Dermis microvascular lymphatic vessel endothelial cell (primary cell): ENCODE measurements around the gene TMCC1. TPM values are rescaled to one million over a fixed set of nuclear protein-coding genes. Genes with fewer than 3 reads are reported as not detected.
A peak's percentile ranks its signal among the peaks of the same experiment; 100 is the strongest.
"Not testable (repeated sequence)": the region's sequence is repeated elsewhere in the genome, so short reads cannot be mapped to it uniquely, and the experiment has no call there.

ENCODE experiments used
- DNase-seq, 2 donors: peaks; one replicate each; pipeline versions ENCODE4 v3.0.0 to v3.0.0-alpha.2; 2010; ENCODE audit warnings: low read depth in 2 of 2
- total RNA-seq: library from RNA; depleted of rRNA; stranded (reverse); fragments of >200 nt; gene quantifications from 2 replicates; pipeline ENCODE4 v1.2.1, GENCODE V29; 2014

The TMCC1 gene
- total RNA-seq, 1 donor from 2014 or later: 34.7 TPM

DNA sequence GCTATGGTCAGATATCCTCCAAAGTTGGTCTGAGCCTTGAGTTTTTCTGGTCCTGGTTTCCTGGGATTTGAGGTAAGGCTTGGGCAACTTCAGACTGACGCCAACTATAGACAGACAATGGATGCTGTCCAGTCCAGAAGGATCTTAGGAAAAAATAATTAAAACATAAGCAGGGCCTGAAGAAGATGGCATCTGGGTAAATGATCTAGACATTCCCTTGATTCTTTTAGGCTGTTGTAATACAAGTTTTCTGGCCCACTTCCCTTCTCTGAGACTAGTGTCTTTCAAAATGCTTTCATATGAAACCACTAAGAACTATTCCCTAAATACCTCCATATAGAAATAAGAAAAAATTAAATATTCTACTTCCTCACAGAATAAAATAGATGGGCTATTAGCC lies 239.4 kb downstream of the TMCC1 start:
- DNase-seq: no peak

DNA sequence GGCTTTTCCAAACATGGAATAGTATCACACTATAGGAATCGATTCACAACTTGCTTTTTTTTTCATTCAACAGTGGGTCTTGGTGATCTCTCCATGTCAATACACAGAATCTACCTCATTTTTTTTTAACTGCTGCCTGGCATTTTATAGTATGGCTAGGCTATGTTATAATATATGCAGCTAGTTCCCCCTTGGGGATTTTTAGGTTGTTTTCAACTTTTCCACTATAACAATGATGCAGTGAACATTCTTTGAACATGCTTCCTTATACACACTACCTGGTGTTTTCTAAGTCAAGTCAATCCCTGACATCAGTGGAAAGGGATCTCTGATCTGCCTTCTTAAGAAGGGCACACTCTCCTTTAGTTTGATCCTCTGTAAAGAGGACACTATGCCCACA lies 240.5 kb downstream of the TMCC1 start:
- DNase-seq: no peak

DNA sequence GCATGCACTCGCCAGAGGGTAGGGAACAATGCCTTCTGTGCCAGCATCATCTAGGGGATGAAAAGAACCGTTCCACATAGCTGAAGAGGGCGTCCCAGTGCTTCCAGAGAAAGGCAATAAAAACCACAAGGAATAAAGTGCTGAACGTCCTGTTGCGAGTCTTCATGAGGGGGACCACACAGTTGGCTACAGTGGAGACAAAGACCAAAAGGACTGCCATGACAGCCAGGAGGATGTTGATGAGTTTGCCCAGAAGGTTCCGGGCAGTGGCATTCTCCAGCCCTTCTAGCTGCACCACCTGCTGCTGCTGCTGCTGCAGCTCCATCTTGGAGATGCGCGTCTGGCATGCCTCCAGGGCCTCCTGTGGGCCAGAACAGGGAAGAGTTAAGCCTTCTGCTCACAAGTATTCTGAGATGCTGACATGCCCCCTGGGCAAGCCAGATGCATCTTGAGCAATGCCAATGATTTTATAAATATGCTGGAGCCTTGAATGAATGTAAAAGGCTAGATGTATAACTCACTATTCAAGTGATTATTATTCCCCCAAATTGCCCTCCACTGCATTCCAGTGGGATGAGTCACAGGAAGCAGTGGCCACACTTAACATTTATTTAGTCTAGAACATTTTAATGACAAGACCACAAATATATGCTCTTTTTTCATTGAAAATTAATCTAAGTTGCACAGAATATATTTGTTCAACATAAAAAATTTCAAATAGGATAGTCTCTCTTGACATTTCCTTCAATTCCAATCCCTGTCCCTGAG lies 241.9 kb downstream of the TMCC1 start:
- DNase-seq: peak in 1 of 2 donors; percentile 75

DNA sequence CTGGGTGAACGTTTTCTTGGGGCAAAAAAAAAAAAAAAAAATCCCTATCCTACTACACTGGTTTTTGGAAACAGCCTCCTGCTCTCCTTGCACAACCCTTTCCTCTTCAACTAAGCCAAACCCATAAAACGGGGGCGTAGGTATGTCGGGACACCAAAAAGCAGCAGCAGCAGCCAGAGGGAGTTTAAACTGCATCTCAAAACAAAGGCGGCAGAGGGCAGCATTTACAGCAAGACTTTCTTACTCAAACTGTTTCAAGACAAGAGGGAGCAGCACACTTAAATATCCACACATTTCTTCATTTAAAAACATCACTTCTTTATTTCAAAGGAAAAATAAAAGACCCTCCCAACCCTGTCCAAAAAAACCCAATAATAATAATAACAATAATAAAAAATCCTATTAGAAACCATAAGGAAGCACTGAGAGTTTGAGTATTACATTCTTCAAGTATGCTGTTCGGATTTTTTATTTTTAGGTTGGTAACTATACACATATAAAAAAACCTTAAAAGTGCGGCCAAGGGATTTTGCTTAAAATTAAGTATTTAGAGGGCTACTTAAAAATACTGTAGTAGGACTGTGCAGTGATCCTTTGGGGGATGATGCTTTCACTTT lies 243.1 kb downstream of the TMCC1 start:
- peak; percentile 52 to 72 for DNase-seq

DNA sequence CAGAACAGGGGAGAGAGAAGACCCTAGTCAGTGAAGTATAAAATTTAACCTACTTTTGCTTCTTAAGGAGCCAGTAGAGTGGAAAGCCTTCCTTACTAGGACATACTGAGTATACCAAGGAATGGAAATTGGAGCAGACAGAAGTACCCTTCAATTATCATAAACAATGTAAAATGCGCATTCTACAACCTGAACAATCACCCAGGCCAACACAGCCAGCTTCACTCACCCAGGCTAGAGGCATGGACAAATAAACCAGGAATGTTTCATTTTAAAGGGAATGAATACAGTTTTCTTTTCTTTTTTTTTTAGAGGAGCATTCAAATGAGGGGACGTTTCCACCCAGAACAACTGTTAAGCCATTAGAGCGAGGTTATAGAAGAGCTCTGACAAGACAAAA lies 245.1 kb downstream of the TMCC1 start:
- no peak for DNase-seq

DNA sequence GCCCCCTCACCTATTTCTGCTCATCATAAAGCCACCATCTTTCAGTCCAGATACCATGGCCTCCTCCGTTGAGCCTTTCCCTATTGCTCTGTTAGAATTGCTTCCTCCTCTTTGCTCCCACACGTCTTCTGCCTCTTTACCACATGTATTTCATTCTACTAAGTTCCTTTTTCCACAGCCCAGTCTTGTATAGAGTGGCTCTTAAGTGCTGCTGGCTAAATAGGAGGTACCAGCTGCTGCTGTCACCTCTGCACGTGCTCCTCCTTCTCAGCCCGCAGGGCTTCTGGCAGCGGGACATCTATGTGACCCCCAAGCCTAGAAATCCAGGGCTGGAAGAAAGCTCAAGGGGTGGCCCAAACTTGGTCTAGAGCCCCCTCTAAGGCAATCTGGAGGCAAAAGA lies 248.2 kb downstream of the TMCC1 start:
- DNase-seq: no peak

DNA sequence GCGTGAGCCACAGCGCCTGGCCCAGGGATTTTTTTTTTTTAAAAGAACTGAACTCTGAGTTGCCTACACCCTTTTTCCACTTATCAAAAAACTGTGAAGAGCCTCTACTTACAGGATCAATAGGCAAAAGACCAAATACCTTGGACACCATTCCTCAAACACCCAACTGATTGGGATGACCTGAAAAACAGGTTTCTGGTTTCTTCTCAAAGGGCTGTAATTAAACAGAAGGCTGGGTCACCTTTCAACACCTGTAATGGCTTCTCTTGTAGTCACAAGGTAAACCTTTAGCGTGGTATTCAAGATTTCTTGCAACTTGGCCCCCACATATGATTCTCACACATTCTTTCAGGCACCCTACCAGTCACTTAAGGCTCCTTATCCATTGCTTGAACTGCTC lies 248.7 kb downstream of the TMCC1 start:
- no peak for DNase-seq

DNA sequence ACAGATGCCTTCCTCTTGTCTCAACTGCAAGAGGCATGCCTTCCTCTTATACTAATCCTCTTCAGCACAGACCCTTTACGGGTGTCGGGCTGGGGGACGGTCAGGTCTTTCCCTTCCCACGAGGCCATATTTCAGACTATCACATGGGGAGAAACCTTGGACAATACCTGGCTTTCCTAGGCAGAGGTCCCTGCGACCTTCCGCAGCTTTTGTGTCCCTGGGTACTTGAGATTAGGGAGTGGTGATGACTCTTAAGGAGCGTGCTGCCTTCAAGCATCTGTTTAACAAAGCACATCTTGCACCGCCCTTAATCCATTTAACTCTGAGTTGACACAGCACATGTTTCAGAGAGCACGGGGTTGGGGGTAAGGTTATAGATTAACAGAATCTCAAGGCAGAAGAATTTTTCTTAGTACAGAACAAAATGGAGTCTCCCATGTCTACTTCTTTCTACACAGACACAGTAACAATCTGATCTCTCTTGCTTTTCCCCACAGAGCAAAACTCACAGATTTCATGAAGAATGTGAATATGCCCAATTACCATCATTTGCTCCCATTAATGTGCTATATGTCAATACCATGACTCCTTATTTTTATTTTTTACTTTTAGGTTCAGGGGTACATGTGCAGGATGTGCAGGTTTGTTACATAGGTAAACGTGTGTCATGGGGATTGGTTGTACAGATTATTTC lies 251.8 kb downstream of the TMCC1 start:
- not testable (repeated sequence) for DNase-seq

DNA sequence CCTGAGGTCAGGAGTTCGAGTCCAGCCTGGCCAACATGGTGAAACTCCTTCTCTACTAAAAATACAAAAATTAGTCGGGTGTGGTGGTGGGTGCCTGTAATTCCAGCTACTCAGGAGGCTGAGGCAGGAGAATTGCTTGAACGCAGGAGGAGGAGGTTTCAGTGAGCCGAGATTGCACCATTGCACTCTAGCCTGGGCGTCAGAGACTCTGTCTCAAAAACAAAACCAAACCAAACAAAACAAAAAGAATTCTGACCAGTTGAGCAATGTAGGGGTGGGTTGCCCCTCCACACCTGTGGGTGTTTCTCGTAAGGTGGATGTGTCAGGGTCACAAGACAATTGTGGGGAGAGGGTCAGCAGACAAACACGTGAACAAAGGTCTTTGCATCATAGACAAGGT lies 252.5 kb downstream of the TMCC1 start:
- DNase-seq: not testable (repeated sequence)

DNA sequence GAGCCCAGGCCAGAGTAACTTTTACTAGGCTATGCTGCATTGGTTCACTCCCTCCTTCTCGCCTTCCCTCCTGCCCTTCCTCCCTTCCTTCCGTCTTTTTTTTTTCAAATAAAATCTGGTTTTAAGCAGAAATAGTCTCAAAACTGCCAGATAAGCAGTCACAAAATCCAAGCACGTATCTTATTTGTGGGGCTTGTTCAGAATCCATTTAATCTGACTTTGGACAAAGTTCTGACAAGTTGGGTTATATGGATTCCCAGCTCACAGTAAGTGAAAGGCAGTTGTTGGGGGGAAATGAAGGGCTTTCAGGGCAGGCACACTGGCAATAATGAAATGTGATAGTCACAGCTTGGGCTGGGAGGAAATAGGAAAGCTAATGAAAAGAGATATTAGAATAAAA lies 255.0 kb downstream of the TMCC1 start:
- no peak for DNase-seq

DNA sequence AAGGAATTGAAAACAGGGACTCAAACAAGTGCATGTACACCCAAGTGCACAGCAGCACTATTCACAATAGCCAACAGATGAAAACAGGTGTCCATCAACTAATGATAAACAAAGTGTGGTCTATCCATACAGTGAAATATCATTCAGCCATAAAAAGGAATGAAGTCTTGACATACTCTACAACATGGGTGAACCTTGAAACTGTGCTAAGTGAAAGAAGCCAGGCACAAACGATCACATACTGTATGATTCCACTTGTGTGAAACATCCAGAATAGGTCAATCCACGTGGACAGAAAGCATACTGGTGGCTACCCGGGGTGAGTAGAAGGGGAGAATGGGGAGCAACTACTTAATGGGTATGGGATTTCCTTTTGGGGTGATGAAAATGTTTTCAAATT lies 257.4 kb downstream of the TMCC1 start:
- no peak for DNase-seq

DNA sequence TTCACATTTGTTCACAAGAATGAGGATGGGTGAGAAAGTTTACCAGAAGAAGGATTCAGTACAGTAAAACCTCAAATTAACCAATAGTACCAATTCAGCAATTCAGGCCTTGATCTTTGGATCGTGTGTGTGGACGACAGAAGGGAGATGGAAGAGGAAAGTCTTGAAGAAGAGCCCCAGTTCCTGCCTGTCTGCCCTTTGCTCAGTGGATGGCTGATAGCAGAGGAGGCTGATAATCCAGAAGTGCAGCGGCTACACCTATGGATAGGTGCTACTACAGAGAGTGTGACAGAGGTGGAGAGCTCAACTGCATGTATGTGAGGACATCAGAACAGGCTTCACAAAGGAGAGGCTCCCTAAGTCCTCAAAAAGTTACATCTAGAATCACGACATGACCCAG lies 257.9 kb downstream of the TMCC1 start:
- DNase-seq: no peak

DNA sequence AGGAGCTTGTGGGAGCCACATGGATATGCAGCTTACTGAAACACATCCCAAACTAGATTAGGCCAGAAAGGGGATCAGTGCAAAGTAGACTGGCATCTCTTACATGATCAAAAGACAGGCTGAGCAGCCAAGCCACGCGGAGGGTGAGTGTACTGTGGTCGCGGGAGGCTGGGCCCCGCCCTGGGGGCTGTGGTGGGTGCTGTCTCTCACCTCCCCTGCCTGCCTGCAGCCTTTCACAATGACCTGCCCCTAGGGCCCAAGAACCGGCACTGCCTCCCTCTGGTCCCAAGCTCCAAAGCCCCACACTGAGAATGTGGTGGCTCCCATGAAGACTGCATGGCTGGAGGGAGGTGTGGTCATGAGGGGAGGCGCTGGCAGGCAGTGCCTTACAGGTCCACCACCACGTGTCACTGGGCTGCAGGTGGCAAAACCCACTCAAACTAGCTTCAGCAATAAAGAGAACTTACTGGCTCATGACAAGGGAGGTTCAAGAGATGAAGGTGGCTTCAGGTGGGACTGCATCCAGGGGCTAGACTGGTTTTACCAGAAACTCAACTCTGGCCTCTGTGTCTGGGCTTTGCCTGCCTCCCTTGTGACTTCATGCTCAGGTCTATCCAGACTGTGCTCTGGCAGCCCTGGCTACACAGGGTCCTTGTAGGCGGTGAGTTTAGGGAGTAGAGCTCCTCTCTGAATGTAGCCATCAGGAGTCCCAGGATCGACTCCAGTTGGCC lies 259.6 kb downstream of the TMCC1 start:
- DNase-seq: no peak

DNA sequence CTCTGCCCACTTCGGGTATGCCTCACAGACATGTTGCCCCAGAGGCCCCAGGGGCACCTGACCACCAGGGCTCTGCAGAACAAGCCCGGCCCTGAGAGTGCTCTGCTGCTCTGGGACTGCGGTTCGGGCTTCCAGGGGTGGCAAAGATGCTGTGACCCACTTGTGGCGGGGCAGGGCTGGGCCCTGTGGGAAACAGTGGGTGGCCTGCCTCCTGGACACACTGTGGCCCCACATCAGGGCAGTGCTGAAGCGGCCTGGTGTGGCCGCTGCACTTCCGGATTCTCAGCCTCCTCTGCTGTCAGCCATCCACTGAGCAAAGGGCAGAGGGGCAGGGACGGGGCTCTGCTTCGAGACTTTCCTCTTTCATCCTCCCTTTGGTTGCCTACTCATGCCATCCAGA lies 260.5 kb downstream of the TMCC1 start:
- DNase-seq: no peak

DNA sequence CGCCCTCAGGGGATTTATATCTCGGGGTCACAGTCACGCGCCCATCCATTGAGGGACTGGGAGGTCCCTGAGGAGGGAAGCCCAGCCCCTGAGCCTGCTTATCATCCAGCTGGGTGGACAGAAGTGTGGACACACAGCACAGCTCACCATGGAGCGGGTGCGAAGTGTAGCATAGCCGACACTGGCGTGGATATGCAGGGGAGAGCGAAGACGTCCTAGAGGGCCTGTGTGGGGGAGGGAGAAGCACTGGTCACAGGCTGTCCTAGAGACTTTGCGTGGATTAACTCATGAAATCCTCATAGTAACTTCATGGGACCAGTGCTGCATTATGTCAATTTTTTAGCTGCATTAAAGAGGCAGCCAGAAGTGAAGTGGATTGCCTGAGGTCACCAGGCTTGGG lies 261.0 kb downstream of the TMCC1 start:
- DNase-seq: no peak

DNA sequence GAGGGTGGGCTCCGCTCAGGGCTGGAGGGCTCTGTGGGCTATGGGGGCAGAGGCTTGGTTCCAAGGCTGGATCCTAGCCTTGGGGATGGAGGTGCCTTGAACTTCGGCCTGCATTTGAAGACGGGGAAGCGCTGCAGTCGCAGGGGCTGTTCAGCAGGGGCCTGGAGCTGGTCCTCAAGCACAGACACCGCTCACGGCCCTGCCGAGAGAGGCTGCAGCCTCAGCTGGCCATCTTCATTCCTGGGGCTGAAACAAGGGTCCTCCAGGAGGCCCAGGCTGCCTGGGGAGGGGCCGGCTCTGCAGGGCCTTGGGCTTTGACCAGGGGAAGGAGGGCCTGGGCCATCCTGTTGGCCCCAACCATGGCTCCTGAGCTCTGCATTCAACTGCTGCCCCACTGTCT lies 261.5 kb downstream of the TMCC1 start:
- no peak for DNase-seq

DNA sequence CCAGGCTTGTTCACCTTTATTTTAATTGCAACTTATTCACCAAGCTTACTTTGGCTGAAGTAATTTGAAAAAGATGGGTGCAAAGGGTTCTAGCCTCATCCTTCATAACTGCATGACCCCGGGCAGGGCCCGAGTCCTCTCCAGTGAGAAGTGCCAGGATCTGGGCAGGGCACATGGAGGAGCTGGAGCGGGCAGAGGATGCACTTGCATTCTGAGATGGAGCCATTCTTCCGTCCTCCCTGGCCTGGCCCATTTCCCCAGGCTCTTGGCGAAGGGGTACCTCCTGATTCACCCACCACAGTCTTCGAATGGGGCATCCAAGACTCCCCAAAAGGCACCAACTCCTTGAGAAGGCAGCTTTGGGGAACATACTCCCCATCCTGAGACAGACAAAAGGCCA lies 264.5 kb downstream of the TMCC1 start:
- no peak for DNase-seq

DNA sequence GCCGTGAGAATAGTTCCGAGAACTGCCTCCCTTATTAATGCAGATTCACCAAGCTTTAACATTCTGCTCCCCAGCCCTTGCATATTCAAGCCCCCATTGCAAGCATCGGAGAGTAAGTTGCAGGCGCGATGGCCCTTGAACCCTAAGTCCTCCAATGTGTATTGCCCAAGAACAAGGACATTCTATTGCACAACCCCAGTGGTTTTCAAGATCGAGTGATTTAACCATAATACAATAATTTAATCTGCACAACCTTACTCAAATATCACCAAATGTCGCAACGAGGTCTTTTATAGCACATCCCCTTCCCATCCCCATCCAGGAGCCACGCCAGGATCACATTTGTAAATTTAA lies 265.4 kb downstream of the TMCC1 start:
- DNase-seq: no peak

DNA sequence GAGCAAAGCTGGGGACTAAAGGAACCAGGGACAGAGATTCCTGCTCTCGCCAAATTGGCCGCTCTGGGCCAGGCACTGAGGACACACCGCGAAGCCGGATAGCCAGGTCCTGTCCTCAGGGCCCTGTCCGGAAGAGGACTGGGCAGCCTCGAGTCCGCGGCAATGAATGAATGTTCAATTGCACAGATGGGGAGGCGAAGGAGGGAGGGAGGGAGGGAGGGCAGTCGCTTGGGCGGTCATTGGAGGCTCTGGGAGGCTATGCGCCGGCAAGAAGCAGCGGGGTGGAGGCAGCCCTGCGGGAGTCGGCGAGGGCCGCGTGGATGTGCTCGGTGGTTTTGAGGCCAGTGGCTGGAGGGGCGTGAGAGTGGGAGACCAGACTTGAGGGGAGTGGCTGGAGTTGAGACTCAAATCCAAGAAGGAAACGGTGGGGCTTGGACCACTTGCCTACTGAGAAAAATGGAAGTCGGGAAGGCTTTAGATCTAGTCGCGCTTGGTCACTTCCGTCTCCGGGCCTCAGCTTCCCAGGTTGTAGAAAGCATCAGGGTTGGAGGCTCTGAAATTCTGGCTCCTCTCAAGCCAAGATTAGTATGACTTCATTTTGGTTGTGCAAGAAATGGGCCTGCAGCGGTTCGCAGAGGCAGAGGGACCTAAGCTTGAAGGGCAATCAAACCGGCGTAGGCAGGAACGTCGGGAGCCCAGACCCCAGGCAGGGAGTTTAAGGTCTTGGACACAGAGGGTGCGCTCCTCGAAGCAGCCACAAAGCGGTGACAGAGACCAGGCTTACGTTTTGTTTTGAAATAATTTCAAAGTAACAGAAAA lies 266.0 kb downstream of the TMCC1 start:
- DNase-seq: peak; percentile 75 to 87

DNA sequence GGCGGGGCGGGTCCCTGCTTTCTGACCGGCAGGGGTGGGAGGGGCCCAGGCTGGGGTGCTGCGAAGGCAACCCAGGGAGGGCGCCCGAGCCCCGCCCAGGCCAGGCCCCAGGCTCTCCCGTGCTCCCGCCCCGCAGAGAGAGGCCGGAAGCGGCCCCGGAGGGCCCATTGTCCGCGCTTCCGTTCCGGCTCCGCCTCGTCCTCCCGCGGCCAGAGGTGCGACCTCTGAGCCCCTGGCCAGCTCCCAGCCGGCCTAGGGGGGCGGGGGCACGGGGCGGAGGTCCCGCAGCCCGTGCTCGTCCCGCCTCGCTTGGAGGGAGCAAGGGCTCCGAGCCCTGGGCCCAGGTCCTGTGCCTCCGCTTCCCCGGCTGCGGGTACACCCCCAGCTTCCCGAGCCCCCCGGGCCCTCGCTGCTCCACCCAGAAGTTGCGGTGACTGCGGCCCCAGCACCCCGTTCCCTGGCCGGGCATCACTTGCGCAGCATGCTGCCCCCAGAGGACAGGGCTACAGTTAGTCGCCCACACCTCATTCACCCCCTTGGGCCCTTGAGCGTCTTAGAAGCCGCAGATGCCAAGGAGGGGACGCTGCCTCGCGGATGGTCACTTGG lies 266.7 kb downstream of the TMCC1 start:
- DNase-seq: peak; percentile 75 to 88
